ENCODE measurements around the gene ARL4D. TPM values are rescaled to one million over a fixed set of nuclear protein-coding genes. Genes with fewer than 3 reads are reported as not detected.

Gene ARL4D
- polyA plus RNA-seq, 1 experiment: 15.0 TPM

DNA sequence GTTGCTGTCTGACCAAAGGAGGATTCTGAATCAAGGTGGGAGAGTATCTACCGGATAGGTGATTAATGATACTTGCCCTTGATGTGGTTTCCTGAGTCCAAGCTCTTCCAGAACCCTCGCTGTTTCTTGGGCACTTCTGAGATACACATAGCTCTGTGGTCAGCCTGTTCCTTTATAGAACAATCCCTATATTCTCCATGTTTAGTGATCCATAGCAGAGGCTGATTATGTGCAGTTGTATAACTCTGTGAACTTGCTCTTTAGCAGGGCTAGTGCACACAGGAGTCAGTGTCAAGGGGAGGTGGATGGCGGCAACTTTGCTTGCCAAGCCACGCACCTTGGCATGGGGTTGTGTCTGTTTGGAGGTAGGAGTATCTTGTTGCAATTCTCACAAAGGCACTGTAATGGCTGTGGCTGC is 36.1 kb downstream of the ARL4D start:
- Histone ChIP-seq H3K9me3 (ENCODE audit: control insufficient read depth, insufficient read depth, low read length) (no peaks in the 10 kb centered on the region), H3K27ac (ENCODE audit: low read depth, low read length) (no peak overlapping the region), H3K4me3 (ENCODE audit: low read depth, low read length) (no peak overlapping the region), H3K27me3 (ENCODE audit: control insufficient read depth, insufficient read depth, low read length) (no peaks in the 10 kb centered on the region)
- no peak for DNase-seq (ENCODE audit: low read depth, low spot score)
- POLR2A ChIA-PET: no interaction called here
- TF ChIP-seq, protein P1, sequence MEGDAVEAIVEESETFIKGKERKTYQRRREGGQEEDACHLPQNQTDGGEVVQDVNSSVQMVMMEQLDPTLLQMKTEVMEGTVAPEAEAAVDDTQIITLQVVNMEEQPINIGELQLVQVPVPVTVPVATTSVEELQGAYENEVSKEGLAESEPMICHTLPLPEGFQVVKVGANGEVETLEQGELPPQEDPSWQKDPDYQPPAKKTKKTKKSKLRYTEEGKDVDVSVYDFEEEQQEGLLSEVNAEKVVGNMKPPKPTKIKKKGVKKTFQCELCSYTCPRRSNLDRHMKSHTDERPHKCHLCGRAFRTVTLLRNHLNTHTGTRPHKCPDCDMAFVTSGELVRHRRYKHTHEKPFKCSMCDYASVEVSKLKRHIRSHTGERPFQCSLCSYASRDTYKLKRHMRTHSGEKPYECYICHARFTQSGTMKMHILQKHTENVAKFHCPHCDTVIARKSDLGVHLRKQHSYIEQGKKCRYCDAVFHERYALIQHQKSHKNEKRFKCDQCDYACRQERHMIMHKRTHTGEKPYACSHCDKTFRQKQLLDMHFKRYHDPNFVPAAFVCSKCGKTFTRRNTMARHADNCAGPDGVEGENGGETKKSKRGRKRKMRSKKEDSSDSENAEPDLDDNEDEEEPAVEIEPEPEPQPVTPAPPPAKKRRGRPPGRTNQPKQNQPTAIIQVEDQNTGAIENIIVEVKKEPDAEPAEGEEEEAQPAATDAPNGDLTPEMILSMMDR (IDR thresholded peaks at IDR 0.05; ENCODE audit: low read depth, low read length): no peak
- CTCF ChIA-PET: no interaction called here

DNA sequence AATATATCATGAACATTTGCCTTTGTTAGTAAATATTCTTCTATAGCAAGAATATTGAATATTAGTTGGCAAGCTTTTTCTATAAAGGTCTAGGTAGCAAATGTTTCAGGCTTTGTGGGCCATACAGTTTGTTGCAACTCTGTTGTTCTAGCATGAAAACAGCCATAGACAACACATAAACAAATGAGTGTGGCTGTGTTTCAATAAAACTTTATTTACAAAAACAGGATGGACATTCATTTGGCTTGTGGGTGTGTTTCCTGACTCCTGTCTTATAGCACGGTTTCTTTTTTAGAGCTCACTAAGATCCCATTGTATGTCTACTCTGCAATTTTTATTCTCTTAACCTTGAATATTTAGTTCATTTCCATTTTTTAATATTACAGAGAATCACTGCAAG is 39.0 kb downstream of the ARL4D start:
- TF ChIP-seq, protein P1 (IDR thresholded peaks at IDR 0.05; ENCODE audit: low read depth, low read length): no peak
- POLR2A ChIA-PET: no interaction called here
- CTCF ChIA-PET: interaction anchor here (1.0 kb wide), 1 partner anchor 46 kb away, joined by 3 read pairs; the partner anchor contains the start of gene DHX8
- no peak for DNase-seq (ENCODE audit: low read depth, low spot score)
- H3K27ac ChIP-seq (ENCODE audit: low read depth, low read length): no peak overlapping the region
- H3K9me3 ChIP-seq (ENCODE audit: control insufficient read depth, insufficient read depth, low read length): no peaks in the 10 kb centered on the region
- H3K4me3 ChIP-seq (ENCODE audit: low read depth, low read length): no peak overlapping the region
- H3K27me3 ChIP-seq (ENCODE audit: control insufficient read depth, insufficient read depth, low read length): no peaks in the 10 kb centered on the region

DNA sequence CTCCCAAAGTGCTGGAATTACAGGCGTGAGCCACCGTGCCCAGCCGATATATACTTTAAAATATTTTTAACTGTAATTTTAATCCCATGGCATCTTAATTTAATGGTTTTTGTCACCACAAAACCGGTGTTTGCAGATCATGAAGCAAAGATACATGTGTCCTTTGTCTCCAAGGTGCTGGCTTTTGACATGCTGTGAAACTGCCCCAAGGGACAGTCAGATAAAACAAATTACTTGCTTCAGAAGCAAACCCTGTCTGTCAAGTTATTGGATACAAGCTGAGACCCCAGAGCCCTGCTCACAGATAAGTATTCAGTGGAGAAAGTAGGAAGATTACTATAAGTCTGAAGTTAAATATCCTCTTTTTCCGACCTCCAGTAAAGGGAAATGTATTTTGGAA is 39.8 kb downstream of the ARL4D start:
- ChIA-PET POLR2A (interaction anchor here (0.9 kb wide), 1 partner anchor 40 kb away, joined by 4 read pairs; the partner anchor contains the start of gene ARL4D), CTCF (interaction anchor here (0.6 kb wide), 1 partner anchor 45 kb away, joined by 3 read pairs; the partner anchor contains the start of gene DHX8)
- no peak overlapping the region for H3K4me3 ChIP-seq (ENCODE audit: low read depth, low read length)
- no peak for DNase-seq (ENCODE audit: low read depth, low spot score)
- H3K9me3 ChIP-seq (ENCODE audit: control insufficient read depth, insufficient read depth, low read length): no peaks in the 10 kb centered on the region
- no peak overlapping the region for H3K27ac ChIP-seq (ENCODE audit: low read depth, low read length)
- TF ChIP-seq, protein P1 (IDR thresholded peaks at IDR 0.05; ENCODE audit: low read depth, low read length): no peak
- H3K27me3 ChIP-seq (ENCODE audit: control insufficient read depth, insufficient read depth, low read length): no peaks in the 10 kb centered on the region

DNA sequence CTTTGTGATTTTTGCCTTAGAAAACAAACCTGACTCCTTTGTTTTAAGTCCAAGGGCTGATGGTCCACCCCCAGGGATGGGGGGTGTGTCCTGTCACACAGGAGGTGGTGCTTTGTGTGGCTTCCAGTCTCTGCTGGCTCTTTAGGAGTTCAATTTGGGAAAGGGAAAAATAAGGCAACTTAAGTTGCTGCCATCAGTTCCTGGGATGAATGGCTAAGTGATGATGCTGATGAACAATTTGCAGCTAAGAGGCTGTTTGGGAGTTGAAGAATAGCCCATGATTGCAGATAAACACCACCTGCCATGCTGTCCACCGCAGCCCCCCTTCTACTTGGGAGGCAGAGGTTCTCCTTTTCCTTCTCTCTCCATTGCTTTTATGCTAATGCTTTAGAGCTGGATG is 40.2 kb downstream of the ARL4D start:
- no peak for DNase-seq (ENCODE audit: low read depth, low spot score)
- Histone ChIP-seq H3K4me3 (ENCODE audit: low read depth, low read length) (no peak overlapping the region), H3K27me3 (ENCODE audit: control insufficient read depth, insufficient read depth, low read length) (no peaks in the 10 kb centered on the region), H3K9me3 (ENCODE audit: control insufficient read depth, insufficient read depth, low read length) (no peaks in the 10 kb centered on the region), H3K27ac (ENCODE audit: low read depth, low read length) (no peak overlapping the region)
- CTCF ChIA-PET: interaction anchor here (0.6 kb wide), 2 partner anchors 45 to 48 kb away, joined by 3 to 6 read pairs; partner anchors contain the start of gene DHX8
- POLR2A ChIA-PET: interaction anchor here (0.9 kb wide), 1 partner anchor 41 kb away, joined by 4 read pairs; the partner anchor contains the start of gene ARL4D
- TF ChIP-seq, protein P1 (IDR thresholded peaks at IDR 0.05; ENCODE audit: low read depth, low read length): no peak

DNA sequence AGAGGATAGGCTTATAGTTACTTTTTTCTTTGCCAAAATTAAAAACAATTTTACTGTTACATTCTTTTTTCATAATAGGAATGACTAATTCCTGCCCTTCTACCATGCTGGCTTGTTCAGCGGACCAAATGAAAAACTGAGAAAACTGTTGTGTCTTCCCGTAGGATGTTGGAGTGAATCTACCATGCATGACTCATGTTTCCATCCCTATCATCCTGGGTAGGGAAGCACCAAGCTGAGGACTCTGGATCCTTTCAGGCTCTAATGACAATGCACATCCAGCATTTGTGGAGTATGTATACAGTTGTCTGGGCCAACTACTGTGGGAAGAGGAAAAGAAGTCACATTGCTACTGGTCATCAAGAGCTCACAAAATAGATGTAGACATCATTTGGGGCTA is 43.9 kb downstream of the ARL4D start:
- Histone ChIP-seq H3K9me3 (ENCODE audit: control insufficient read depth, insufficient read depth, low read length) (no peaks in the 10 kb centered on the region), H3K27me3 (ENCODE audit: control insufficient read depth, insufficient read depth, low read length) (no peaks in the 10 kb centered on the region), H3K4me3 (ENCODE audit: low read depth, low read length) (no peak overlapping the region), H3K27ac (ENCODE audit: low read depth, low read length) (no peak overlapping the region)
- TF ChIP-seq, protein P1 (IDR thresholded peaks at IDR 0.05; ENCODE audit: low read depth, low read length): no peak
- ChIA-PET POLR2A (interaction anchor here (0.6 to 0.7 kb wide), 2 partner anchors 23 to 41 kb away, joined by 3 read pairs; no protein-coding TSS in a partner anchor), CTCF (interaction anchor here (1.3 kb wide), 1 partner anchor 41 kb away, joined by 8 read pairs; the partner anchor contains the start of gene DHX8)
- no peak for DNase-seq (ENCODE audit: low read depth, low spot score)
